ENCODE measurements around the gene SNAP47.

Gene SNAP47

DNA sequence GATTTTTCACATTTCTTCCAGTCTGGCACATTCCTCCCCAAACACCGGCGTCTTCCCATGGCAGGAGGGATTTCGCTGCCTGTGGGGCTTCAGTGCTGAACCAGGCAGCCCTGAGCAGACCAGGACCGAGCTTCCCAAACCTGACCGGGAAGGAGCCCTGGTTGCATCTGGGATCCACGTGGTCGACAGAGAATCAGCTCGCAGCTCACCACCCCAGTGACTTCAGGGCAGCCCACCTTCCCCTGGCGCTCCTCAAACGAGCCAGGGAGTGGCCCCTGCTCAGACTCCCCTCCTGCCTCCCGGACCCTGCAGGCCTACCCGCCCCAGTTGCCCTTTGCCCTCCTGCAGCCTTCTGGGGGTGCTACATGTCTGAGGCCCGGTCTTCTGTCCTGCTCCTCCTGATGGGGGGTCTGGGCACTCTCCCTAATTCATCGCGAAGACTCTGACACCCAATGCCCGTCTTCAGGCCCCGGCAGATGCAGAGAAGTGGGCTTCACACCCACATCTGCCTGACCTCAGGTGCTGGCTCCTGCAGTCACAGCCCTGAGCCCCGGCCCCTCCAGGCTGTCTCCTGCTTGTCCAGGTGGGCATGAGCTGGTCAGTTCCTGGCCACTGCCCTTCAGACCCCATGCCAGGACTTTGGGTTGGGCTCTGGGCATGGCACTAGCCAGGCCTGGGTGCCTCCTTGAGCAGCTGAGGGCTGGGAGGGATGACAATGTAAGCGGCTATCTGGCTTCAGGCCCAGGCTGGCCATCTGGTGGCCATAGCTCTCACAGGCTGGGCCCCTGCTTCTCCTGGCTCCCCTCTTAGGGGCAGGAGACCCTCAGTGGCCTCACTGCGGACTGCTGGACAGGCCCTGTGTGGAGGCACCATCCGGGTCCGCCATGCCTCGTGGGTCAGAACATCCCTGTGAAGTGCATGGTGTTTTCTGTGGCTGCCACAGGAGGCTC is 54.1 kb downstream of the SNAP47 start:
- H3K27ac ChIP-seq: no peak overlapping the region
- TF ChIP-seq CTCF (conservative IDR thresholded peaks at IDR 0.05): no peak

DNA sequence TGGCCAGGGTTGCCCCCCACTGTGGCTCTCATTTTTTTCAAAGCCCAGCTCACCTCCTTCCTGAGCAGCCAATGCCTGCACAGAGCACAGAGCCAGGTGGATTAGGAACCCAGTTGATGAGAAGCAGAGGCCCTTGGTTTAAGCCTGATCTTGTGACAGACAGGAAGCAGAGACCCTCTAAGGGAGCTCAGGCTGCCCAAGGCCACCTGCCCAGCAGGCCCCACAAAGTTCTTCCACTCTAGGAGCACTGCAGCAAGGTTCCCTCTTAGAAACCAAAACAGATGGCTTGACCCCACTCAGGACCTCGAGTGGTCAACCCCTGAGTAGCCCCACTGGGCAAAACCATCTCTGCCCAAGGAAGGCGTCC is 54.8 kb downstream of the SNAP47 start:
- TF ChIP-seq CTCF (conservative IDR thresholded peaks at IDR 0.05): no peak
- no peak overlapping the region for H3K27ac ChIP-seq

DNA sequence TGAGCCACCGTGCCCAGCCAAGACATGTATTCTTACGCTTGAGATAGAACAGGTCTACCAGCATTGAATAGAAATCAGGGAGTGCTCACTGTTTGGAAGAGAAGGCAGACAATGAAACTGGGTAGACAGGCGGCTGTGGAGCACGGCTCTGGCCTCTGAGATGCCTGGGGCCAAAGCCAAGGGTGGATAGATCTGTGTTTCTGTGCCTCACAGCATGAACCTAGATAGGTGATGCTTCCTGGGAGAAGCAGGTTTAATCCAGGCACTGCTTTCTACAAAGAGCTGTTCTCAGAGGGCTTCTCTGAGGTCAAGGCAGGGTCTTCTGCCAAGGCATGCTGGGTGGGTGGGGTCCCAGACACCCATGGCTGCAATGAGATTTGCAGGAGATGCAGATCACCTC is 55.6 kb downstream of the SNAP47 start:
- no peak overlapping the region for H3K27ac ChIP-seq
- no peak for TF ChIP-seq CTCF (conservative IDR thresholded peaks at IDR 0.05)

- H3K27ac ChIP-seq: no peak overlapping the region
- TF ChIP-seq CTCF (conservative IDR thresholded peaks at IDR 0.05): no peak
Measured at GRCh38 chr1:227791425-227792143, 56.3 kb downstream of the SNAP47 start.

DNA sequence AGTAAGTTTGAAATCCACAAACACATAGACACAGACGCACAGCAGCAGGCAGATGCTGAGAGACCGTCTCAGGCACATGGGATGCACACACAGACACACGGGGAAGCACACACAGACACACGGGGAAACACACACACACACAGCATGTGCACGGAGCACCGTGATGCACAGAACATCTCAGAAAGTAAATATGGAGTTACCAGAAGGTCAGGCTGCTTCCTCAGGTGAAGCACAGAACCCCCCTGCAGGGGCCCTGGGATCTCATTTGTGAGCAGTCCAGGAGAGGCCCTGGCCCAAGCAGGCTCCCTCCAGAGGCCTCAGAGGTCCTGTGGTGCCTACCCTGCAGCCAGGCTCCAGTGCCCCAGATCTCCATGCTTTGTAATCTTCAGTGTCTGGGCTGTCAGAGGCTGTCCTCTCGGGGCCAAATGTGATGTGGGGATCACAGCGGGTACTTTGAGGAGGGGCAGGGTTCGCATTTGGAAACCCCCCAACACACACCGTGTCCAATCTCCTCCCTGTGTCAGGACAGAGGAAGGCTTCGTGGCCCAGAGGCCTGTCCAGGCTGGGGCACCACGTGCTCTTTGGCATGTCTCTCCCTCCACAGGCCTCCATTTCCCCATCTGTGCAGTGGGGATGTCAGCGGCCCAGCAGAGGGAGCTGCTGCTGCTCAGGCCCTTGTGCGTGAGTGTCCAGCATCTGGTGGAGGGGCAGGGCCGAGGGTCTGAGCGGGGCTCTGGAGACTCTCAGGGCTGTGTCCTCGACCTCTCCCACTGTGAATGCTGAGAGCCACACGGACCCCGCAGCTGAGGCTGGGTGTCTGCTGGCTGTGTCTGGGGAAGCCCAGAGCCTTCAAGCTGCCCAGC is 57.2 kb downstream of the SNAP47 start:
- no peak overlapping the region for H3K27ac ChIP-seq
- TF ChIP-seq CTCF (conservative IDR thresholded peaks at IDR 0.05): no peak

GRCh38 chr1:227793079-227793947 is 58.1 kb downstream of the SNAP47 start:
- H3K27ac ChIP-seq: no peak overlapping the region
- TF ChIP-seq CTCF (conservative IDR thresholded peaks at IDR 0.05): no peak
